ENCODE results near the gene TNRC6C. TPM values are rescaled to one million over a fixed set of nuclear protein-coding genes. Genes with fewer than 3 reads are reported as not detected.

The TNRC6C gene
- total and polyA plus RNA-seq, 4 donors: 1.3 to 7.7 (median 2.9) TPM

DNA sequence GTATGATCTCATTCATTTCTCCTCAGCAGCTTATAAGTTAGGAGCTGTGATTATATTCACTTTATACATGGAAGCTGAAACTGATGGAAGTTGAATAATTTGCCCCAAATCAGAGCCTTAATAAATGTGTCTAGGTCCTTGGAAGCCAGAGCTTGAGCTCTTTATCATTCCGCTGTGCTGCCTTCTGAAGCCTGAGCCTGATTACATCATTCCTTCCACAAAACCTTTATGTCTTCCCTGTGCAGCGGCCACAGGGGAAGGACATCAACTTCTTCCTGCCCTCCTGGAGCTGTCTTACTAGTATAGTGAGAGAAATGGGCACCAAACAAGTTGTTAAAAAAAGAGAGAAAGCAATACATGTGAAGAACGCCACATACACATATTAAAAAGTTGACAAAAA, 6.8 kb downstream of the TNRC6C start:
- WGBS: 97% methylated on average over 3 of the region's 3 CpGs
- H3K9me3 ChIP-seq (ENCODE audit: control insufficient read depth in 4 of 4, low read length in 3 of 4): no peaks in the 10 kb centered on the region
- no peak overlapping the region for H3K4me3 ChIP-seq (ENCODE audit: low read depth in 1 of 3, low read length in 3 of 3)
- H3K36me3 ChIP-seq (ENCODE audit: control insufficient read depth in 4 of 4, insufficient read depth in 3 of 4, low read depth in 1 of 4, low read length in 3 of 4): no peaks in the 10 kb centered on the region
- no peak overlapping the region for H3K9ac ChIP-seq (ENCODE audit: low read depth in 1 of 2, low read length in 2 of 2)
- TF ChIP-seq RXRA (IDR thresholded peaks at IDR 0.05) (no peak), FOXA2 (IDR thresholded peaks at IDR 0.05) (no peak), NR2F2 (IDR thresholded peaks at IDR 0.05) (no peak), GABPA (IDR thresholded peaks at IDR 0.05 in 1 of 2, conservative IDR thresholded peaks at IDR 0.05 in 1 of 2) (no peak)
- DNase-seq (ENCODE audit: low spot score): no peak
- H3K4me1 ChIP-seq (ENCODE audit: control insufficient read depth in 4 of 4, insufficient read depth in 4 of 4, low read length in 3 of 4): peaks cover 0 to 3% (median 2%) of the 10 kb centered on the region in 4 donors
- no peak overlapping the region for H3K27ac ChIP-seq (ENCODE audit: low read depth in 1 of 2, low read length in 2 of 2)
- H3K27me3 ChIP-seq (ENCODE audit: control insufficient read depth in 4 of 4, insufficient read depth in 4 of 4, low read length in 3 of 4): no peaks in the 10 kb centered on the region

DNA sequence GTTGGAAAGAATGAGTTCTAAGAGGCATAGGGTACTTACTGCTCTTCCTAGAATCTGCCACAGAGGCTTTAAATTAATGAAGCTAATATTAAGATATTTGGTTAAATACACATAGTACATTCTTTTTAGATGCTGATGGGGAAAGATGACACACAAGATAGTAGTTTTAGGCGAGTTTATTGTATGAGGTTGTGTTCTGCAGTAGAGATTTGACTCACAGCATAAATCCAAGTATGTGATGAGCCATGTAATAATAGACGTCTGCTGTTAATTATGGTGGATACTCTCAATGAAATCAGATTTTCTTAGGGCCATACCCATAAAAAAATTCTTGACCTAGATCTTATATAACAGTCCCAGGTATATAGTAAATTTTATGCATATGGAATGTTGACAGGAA, 8.0 kb downstream of the TNRC6C start:
- Histone ChIP-seq H3K9me3 (ENCODE audit: control insufficient read depth in 4 of 4, low read length in 3 of 4) (no peaks in the 10 kb centered on the region), H3K4me3 (ENCODE audit: low read depth in 1 of 3, low read length in 3 of 3) (no peak overlapping the region), H3K4me1 (ENCODE audit: control insufficient read depth in 4 of 4, insufficient read depth in 4 of 4, low read length in 3 of 4) (peaks cover 0 to under 1% (median 0%) of the 10 kb centered on the region in 4 donors), H3K27ac (ENCODE audit: low read depth in 1 of 2, low read length in 2 of 2) (no peak overlapping the region), H3K27me3 (ENCODE audit: control insufficient read depth in 4 of 4, insufficient read depth in 4 of 4, low read length in 3 of 4) (no peaks in the 10 kb centered on the region), H3K9ac (ENCODE audit: low read depth in 1 of 2, low read length in 2 of 2) (no peak overlapping the region), H3K36me3 (ENCODE audit: control insufficient read depth in 4 of 4, insufficient read depth in 3 of 4, low read depth in 1 of 4, low read length in 3 of 4) (no peaks in the 10 kb centered on the region)
- TF ChIP-seq FOXA2 (IDR thresholded peaks at IDR 0.05) (no peak), YY1 (IDR thresholded peaks at IDR 0.05) (no peak), RXRA (IDR thresholded peaks at IDR 0.05) (no peak), HNF4G (IDR thresholded peaks at IDR 0.05) (no peak), TAF1 (conservative IDR thresholded peaks at IDR 0.05) (no peak), FOXA1 (IDR thresholded peaks at IDR 0.05) (no peak), EGR1 (IDR thresholded peaks at IDR 0.05; ENCODE audit: low read depth in 2 of 2) (no peak), GABPA (IDR thresholded peaks at IDR 0.05 in 1 of 2, conservative IDR thresholded peaks at IDR 0.05 in 1 of 2) (no peak), SP1 (IDR thresholded peaks at IDR 0.05) (no peak), JUND (IDR thresholded peaks at IDR 0.05) (no peak), NR2F2 (IDR thresholded peaks at IDR 0.05) (no peak), RAD21 (IDR thresholded peaks at IDR 0.05) (no peak)
- TF ChIP-seq, protein P1, sequence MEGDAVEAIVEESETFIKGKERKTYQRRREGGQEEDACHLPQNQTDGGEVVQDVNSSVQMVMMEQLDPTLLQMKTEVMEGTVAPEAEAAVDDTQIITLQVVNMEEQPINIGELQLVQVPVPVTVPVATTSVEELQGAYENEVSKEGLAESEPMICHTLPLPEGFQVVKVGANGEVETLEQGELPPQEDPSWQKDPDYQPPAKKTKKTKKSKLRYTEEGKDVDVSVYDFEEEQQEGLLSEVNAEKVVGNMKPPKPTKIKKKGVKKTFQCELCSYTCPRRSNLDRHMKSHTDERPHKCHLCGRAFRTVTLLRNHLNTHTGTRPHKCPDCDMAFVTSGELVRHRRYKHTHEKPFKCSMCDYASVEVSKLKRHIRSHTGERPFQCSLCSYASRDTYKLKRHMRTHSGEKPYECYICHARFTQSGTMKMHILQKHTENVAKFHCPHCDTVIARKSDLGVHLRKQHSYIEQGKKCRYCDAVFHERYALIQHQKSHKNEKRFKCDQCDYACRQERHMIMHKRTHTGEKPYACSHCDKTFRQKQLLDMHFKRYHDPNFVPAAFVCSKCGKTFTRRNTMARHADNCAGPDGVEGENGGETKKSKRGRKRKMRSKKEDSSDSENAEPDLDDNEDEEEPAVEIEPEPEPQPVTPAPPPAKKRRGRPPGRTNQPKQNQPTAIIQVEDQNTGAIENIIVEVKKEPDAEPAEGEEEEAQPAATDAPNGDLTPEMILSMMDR (IDR thresholded peaks at IDR 0.05; ENCODE audit: low read depth, low read length, missing input control): no peak
- TF ChIP-seq, protein P2, sequence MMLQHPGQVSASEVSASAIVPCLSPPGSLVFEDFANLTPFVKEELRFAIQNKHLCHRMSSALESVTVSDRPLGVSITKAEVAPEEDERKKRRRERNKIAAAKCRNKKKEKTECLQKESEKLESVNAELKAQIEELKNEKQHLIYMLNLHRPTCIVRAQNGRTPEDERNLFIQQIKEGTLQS (IDR thresholded peaks at IDR 0.05): no peak
- TF ChIP-seq, protein P3, sequence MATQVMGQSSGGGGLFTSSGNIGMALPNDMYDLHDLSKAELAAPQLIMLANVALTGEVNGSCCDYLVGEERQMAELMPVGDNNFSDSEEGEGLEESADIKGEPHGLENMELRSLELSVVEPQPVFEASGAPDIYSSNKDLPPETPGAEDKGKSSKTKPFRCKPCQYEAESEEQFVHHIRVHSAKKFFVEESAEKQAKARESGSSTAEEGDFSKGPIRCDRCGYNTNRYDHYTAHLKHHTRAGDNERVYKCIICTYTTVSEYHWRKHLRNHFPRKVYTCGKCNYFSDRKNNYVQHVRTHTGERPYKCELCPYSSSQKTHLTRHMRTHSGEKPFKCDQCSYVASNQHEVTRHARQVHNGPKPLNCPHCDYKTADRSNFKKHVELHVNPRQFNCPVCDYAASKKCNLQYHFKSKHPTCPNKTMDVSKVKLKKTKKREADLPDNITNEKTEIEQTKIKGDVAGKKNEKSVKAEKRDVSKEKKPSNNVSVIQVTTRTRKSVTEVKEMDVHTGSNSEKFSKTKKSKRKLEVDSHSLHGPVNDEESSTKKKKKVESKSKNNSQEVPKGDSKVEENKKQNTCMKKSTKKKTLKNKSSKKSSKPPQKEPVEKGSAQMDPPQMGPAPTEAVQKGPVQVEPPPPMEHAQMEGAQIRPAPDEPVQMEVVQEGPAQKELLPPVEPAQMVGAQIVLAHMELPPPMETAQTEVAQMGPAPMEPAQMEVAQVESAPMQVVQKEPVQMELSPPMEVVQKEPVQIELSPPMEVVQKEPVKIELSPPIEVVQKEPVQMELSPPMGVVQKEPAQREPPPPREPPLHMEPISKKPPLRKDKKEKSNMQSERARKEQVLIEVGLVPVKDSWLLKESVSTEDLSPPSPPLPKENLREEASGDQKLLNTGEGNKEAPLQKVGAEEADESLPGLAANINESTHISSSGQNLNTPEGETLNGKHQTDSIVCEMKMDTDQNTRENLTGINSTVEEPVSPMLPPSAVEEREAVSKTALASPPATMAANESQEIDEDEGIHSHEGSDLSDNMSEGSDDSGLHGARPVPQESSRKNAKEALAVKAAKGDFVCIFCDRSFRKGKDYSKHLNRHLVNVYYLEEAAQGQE (IDR thresholded peaks at IDR 0.05): no peak
- TF ChIP-seq, protein P4, sequence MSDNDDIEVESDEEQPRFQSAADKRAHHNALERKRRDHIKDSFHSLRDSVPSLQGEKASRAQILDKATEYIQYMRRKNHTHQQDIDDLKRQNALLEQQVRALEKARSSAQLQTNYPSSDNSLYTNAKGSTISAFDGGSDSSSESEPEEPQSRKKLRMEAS (IDR thresholded peaks at IDR 0.05): no peak
- TF ChIP-seq, protein P5, sequence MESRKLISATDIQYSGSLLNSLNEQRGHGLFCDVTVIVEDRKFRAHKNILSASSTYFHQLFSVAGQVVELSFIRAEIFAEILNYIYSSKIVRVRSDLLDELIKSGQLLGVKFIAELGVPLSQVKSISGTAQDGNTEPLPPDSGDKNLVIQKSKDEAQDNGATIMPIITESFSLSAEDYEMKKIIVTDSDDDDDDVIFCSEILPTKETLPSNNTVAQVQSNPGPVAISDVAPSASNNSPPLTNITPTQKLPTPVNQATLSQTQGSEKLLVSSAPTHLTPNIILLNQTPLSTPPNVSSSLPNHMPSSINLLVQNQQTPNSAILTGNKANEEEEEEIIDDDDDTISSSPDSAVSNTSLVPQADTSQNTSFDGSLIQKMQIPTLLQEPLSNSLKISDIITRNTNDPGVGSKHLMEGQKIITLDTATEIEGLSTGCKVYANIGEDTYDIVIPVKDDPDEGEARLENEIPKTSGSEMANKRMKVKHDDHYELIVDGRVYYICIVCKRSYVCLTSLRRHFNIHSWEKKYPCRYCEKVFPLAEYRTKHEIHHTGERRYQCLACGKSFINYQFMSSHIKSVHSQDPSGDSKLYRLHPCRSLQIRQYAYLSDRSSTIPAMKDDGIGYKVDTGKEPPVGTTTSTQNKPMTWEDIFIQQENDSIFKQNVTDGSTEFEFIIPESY (IDR thresholded peaks at IDR 0.05): no peak
- 95% methylated on average over 2 of the region's 2 CpGs for whole genome bisulfite sequencing
- DNase-seq (ENCODE audit: low spot score): no peak
